Kidney tubule cell (primary cell): ENCODE results near the gene PTCD2.

Experiments used
- DNase-seq: peaks from one replicate; pipeline ENCODE4 v3.0.0-alpha.2; 2018; ENCODE audit warnings: low spot score

Gene PTCD2

DNA sequence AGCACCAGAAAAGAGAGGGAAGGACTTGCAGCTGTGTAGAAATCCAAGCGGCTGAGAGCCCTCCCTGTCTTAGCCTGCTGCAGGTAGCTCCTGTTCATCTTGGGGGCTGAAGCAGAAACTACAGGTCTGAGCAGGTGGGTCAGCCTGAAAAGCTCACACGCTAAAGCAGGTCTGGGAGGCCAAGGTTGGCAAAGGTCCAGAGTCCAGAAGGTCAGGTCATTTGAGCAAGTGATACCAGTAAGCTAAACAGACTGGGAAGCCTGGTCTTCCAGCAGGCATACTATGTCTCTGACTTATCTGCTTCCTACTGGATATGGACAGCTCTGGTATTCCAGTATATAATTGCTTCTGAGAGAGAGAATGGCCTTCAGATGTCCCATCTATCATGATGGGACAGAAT, 26.2 kb downstream of the PTCD2 start:
- DNase-seq, result no peak

DNA sequence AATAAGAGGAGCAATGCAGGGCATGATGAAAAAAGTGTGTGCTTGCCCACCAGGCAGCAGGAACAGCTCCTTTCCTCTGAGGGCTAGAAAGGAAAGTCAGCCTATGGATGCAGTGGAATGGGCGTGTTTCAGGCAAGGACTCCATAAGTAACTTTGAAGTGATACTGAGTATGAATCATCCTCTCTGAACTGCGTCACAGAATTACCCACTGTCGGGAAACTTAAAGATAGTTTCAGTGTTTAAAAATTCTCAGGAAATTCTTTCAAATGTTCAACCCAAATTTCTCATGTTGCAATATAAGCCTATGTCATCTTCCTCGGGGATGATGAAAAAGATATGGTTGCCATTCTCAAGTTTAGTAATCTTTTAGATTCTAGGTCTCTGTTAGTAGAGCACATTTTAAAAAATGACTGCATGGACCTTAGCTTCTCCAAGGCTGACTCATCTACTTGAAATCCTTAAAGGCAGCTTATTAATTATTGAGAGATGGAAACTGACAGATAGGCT, 27.7 kb downstream of the PTCD2 start:
- peak; percentile 54 for DNase-seq

DNA sequence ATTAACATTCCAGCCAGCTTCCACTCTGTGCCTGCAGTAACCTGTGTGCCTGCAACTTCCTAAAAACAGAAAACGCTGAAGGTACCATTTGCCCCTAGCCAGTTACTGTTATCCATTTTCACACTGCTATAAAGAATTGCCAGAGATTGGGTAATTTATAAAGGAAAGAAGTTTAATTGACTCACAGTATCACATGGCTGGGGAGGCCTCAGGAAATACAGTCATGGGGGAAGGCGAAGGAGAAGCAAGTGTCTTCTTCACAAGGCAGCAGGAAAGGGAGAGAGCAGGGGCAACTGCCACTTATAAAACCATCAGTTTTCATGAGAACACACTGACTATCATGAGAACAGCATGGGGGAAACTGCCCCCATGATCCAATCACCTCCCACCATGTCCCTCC, 31.2 kb downstream of the PTCD2 start:
- DNase-seq, result no peak

DNA sequence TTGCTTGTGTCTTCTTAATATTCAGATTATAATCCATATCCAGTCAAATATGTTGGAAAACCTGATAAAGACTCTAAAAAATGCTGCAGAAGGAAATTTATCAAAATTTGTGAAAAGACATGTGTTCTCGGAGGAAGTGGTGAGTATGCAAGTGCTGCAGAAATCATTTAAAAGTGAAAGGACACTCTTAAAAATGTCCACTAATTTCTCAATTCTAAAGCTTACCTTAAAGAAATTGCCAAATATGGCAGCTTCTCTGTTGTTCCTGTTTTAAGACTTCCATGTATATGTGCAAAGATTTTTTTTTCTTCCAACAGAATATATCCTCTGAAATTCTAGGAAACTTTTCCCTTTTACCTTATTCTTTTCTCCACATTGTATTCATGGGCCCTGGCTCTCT, 32.4 kb downstream of the PTCD2 start:
- DNase-seq, result no peak

DNA sequence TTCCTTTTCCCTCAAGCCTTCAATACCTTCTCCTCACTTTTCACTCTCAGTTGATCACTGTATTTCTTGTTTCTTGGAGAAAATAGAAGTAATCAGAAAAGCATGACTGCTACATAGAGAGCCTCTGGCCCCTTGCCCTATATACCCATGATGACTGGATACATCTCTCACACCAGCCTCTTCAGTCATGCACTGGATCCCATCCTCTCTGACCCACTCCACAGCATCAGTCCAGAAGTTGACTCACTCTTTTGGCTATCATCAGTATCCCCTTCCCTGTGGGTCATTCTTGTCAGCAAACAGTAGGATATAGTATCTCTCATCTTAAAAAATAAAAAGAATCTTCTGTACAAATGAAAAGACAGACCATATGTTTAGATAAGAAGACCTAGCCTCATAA, 32.9 kb downstream of the PTCD2 start:
- DNase-seq, result no peak

DNA sequence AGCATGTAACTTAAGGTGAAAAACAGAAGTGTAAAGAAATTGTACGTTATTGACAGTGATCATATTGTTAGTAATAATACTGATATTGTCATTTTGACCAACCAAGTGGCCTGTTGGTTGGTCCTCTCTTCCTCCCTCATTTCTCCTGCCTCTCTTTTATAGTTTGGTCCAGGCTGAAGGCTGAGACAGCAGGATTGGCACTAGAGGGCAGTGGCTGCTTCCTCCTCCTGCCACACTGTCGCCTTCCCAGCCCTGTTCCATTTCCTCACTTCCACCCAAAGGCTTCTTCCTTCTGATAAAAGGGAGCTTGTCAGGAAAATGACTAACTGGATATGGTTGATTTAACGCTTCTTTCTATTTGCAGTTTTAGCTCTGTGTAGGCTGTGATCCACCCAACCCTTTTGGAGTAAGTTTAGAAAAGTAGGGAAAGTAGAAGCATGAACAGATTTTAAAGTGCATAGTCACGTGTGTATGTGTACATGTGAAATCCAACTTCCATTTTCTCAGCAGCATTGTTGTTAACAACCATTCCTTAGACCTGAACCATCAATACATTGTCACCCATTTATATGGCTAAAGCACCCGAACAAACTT, 35.6 kb downstream of the PTCD2 start:
- DNase-seq, result peak; percentile 76

DNA sequence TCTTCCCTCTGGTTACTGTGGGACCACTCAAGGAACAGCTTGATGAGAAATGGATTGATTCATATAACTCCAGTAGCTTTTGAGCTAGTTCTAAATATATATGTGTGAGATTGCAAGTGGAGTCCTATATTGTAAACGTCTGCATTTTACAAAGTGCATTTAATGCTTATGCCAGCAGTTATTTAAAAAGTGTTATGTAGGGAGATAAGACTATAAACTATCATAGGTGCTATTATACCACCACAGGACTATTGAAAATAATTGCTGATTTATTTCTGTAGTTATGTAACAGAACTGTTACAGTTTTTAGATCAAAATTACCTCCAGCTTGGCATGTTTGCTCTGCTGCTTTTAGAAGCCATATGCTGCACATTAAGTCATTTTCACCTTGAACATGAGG, 36.2 kb downstream of the PTCD2 start:
- DNase-seq, result no peak

DNA sequence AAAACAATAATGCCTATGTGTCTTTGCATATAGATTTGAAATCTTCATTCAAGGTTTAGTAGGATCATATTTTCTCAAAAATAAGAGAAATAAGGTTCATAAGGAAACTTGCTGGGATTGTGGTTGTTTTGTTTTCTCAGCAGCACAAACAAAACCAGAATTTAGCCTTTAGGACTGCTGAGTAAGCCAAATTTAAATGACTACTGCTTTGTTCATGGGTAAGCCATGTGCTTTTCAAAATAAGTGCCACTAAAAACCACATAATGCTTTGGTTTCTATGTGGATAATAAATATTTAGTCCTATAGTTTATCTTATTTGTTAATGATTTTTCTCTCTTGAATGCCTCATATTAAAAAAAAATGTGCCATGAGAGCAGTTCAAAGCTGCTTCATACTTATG, 38.8 kb downstream of the PTCD2 start:
- no peak for DNase-seq

DNA sequence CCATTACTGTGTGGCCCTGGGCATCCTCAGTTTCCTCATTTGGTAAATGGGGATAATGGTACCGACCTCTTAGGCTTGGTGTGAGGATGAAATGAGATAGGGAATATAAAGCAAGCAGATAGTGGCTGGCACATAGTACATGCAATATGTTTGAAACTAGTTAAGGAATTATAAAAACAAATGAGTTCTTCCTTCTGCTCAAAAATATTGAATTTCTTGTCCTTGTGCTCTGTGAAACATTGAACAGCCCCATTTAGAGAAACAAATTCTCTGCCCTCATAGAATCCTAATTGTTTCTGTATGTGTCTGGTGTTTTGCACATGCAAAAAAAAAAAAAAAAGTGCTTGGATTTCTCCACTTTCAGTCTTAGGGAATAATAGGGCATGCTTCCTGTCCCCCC, 39.7 kb downstream of the PTCD2 start:
- no peak for DNase-seq

DNA sequence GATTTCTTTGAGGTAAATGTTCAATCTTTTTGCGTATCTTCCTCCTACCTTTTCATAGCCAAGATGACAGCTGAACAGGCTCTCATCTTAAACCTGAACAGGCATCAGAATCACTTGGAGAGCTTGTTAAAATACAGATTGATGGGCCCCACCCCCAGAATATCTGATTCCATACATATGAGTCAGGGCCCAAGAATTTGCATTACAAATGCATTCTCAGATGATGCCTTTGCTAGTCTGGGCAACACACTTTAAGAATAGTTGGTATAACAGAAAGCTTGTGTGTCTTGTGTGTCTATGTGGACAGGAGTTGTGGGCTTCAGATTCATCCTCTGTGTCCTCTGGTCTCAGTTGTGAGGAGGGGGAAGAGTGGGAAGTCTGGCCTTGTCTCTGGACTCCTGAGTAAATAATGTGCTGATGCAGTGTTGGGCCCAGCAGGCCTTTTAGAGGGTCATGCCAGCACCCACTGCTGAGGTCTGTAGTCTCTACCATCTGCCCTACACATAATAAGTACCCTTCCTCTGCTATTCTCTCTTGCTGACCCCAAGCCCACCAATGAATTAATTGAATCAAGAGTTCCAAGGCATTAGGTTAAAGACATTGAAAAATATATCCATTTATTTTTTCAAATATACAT, 43.1 kb downstream of the PTCD2 start:
- DNase-seq, result peak; percentile 87

DNA sequence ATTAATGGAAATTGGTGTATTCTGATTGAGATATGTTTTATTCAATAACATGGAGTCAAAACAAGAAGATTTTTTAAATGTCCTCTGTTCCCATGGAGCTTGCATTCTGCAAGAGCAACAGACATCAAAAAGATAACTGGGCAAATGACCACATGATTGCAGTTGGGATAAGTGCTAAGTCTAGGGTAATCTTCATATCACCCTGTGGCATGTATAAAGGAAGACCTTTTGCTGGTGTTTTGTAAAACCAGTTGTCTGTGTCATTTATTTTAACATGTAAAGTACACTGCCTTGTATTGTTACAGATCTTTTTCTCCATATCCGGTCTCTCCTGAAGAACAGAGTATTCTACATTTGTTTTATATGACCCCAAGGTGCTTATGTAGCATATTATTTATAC, 44.0 kb downstream of the PTCD2 start:
- no peak for DNase-seq

DNA sequence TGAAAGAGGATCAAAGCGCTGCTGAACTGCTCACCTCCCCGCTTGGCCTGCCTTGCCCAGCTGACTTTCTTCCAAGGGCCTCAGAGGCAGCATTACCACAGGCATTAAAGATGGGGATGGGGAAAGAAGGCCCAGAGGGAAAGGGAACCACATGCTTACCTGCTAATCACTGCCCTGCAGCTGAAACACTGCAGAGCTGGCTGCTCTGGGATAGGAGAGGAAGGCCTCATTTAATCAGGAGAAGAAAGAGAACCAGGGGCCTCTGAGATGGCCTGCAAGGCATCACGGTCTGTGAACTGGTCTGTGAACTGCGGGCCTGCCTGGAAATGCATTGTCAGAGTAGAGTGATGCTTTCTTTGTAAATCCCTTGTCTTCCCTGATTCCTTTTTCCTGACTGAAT, 44.8 kb downstream of the PTCD2 start:
- no peak for DNase-seq

DNA sequence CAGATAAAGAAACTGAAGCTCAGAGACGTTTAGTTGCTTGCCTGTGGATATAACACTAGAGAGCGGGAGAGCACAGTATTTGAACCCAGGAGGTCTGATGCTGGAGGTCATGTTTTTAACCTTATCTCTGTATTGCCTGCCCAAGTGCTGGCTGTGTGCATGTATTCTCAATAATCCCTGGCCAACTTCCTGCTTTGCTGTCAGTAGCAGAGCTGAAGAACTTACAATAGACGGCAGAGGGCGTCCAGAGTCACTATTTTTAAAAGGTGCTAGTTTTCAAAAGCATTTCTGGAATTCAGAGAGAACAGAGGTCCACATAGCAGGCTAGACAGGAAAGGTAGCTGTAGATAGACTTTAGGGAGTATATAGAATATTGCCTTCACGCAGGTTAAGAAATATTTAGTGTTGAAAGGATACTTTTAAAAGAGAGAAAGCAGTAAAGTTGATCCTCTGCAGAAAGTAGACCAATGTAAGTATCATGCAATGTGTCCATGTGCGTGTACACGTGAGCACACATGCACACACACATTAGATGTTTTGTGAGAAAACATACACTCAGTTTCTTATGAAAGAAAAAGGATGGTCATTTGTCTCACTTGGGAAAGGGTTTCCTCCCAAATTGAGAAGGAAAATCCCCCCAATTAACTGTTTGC, 46.3 kb downstream of the PTCD2 start:
- DNase-seq, result peak; percentile 85

DNA sequence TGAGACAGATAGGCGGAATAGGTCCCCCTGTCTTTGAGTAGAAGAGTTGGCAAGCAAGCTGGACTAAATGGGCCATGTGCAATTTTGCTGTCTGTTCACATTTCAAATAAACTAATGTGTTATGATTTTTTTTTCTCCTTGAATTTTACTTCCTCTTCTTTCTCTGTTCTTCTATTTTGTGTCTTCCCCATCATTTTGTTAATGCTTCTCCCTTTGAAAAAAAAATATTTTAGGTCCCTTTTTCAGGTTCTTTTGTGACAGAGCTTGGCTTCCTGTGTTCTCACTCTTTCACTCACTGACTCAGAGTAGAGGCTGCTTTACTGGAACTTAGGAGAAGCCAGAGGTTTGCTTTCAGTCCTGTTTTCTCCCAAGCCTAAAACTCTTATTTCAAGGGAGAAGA, 48.1 kb downstream of the PTCD2 start:
- DNase-seq, result no peak

DNA sequence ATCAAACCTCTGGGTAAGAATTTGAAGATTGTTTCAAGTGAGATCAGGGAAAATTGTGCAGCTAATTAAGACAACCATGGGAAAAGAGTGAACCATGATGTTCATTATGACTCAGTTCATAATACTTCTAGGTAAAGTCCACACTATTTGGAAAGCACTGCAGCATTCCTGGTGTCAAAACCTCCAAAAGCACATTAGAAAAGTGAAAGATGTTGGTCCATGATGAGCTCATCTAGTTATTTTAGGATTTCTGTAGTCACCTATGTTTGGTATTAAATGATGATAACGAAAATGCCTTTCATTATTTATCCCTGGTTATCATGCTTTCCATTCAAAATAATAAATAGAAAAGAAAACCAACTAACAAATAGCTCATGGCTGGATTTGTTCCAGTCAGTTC, 49.1 kb downstream of the PTCD2 start:
- DNase-seq, result peak; percentile 34

DNA sequence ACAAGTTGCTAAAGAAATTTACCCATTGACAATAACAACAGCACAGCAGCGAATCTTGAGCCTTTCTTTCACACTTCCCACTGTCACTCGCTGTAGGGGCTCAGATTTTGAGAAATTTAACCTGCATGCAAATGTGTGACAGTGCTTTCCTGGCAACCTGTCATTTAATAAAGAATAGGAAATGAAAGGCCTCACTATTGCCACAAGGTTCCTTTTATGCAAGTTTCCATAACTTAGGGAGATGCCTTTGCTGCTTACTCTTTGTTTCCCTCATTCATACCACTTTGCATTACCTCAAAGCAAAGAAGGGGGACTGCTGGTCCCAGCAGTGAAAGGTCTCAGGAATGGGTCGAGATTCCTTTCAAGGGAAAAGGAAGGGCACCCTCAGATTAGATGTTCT, 49.5 kb downstream of the PTCD2 start:
- no peak for DNase-seq

DNA sequence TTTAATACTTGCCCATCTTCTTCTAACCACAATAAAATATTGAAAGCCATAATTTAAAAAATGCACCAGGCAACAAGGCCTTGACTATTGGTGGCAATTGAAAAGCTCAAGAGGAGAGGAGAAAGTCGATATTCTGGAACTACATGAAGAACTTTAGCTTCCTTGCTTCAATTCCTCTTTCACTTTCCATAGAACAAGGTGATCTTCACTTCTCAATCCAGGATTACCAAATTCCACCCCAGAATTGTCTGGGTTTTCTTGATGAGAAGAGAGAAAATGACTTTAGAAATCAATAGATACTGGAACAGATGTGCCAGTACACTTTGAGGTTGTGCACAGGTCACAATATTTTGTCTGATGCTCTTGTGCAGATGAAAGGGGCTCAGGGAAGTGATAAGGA, 52.2 kb downstream of the PTCD2 start:
- no peak for DNase-seq

DNA sequence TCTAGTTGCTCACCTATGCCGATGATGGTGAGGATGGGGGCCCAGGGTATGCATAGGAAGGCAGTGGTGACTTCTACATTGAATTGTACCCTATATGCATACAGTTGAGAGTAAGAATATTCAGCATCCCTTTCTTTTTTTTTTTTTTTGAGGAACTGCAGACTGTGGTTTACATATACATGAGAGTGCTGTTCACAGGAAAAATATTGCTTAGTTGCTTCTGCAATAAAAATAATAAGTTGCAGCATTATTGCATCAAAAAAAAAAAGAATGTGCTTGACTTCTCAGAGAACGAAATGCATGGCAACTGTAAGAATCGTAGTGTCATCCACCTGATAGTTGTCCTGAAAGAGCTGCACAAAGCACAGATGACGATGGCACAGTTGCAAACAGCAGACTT, 52.8 kb downstream of the PTCD2 start:
- DNase-seq, result no peak

DNA sequence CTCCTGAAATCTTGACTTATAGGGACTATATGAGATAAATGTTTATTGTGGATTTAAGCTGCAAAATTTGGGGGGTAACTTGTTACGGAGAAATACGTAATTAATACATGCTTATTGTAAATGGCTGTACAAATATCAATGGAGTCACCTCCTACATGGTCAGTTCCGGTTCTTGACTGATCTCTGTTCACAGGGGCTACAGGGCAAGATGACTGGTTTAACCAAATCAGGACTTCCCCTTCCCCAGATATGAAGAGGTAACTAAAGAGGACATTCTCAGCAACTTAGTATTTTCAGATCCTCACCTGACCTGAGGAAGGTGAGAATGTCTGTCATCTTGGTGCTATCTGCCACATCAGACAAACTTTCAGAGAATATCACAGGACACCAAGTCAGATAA, 54.7 kb downstream of the PTCD2 start:
- no peak for DNase-seq

DNA sequence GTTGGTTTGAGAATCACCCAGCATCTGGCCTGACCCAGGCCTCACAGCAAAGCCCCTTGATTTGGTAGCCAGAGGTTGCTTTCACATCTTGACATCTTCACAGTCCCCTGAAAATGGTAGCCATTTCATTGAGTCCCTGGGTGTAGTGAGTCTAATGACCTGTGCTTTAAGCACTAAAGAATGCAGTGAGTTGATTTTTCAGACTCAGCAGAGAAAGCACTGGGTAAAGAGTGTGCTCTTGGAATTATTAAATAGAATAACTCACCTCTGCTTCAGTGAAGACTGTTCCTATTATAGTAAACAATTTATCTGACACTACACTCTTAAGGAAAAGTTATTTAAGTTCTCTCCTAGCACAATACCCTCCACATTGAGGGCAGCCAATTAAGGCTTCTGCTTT, 56.2 kb downstream of the PTCD2 start:
- peak; percentile 57 for DNase-seq

DNA sequence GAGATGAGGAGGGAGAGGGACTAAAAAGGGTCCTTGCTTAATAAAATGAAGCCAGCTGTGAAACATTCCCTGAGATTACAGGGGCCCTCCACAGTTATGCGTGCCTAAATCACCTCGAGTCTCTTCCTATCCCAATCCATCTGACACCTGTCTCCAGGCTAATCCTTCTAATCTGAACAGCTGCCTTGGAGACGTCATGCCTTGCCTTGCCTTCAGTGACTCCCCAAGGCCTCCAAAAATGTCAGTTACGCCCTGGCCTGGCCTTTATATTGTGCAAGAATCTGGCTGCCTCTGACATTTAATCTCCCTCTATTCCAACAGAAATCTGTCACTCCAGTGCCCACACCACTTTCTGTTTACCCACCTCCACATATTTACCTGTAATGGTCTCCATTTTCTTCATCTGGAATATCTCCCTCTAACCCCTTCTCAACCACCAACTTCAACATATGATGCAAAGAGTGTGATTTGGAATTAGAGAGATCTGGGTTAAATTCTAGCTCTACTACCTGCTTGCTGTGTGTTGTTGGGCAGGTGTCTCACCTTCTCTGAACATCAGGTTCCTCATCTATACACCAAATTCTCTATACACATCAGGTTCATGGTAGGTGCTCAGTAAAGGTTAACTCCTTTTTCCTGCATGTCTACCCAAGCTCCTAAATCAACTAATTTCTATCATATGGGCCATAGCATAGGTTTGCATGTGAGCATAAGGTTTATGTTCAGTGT, 57.9 kb downstream of the PTCD2 start:
- no peak for DNase-seq

DNA sequence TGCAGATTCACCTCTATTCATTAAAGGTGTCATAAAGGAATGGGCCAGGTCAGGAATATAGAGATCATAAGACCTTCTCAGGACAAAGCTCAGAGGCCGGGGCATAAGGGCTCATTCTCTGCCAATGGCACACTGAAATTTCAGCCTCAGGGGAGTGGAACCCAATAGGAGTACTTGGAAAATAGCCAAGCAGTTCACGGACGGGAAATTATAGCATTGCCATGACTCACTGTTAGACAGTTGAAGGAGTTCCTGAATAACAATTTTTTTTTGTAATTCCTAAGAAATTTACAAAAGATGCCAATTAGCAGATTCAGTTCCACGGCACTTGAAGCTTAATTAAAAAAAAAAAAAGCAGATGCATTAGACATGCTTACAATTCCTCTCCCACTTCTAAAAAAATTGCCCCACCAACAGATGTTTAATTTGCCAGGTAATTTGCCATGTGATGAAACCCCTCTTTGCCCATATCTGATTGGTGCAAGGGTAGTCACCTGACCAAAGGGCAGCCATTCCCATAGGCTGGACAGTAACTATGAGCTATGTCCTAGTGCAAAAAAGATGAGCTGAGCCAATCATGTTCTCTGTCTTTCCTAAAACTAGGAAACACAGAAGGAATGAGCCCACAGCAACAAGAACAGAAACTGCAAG, 58.6 kb downstream of the PTCD2 start:
- peak; percentile 88 for DNase-seq

DNA sequence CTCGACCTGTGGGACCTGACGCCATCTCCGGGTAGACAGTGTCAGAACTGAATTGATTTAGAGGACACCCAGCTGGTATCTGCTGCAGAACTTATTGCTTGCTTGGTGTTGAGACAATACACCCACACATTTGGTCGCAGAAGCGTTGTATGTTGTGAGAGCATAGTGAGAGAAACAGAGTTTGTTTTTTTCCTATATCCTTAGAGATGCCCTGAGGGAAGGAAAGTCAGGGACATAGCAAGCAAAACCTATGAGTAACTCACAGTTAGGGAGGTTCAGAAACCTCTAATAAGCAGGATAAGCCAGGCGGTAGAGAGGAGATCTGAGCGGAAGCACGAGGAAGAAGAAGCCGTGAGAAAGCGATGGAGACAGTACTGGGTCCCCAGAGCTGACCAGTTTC, 59.8 kb downstream of the PTCD2 start:
- DNase-seq, result no peak
